HL-60 (cell line): Measurements from ENCODE around the gene DPP6.

ENCODE experiments used
- CTCF ChIP-seq: IDR thresholded peaks from one replicate; pipeline ENCODE4 v1.5.1; 2011; ENCODE audit warnings: low read length, control low read depth, inconsistent platforms; ENCODE audit not compliant: insufficient read depth
- POLR2AphosphoS5 ChIP-seq: IDR thresholded peaks from 2 replicates; pipeline ENCODE4 v1.6.1; 2012; ENCODE audit warnings: low read depth
- TF ChIP-seq, protein P1 (sequence below): IDR thresholded peaks from 2 replicates; pipeline ENCODE4 v1.6.1; 2012; ENCODE audit warnings: low read depth; ENCODE audit not compliant: insufficient replicate concordance

DNA sequence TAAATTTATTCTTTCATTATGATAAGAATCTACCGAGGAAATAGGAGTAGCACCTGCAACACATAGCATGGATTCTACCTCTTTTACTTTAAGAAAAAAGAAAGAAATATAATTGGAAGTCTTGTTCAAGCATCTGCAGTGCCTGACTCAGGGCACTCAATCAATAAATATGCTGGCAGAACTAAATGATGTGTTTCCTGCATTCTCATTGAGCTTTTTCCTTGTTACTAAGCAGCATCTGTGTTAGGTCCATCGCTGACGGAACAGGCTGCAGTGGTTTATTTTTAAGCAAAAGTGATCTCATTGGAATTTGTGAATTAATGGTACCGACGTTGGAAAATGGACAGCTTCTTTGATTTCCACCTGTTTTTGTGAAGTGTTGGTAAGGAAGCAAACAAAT is 417.5 kb downstream of the DPP6 start:
- TF ChIP-seq POLR2AphosphoS5 (no peak), CTCF (no peak)
- TF ChIP-seq, protein P1, sequence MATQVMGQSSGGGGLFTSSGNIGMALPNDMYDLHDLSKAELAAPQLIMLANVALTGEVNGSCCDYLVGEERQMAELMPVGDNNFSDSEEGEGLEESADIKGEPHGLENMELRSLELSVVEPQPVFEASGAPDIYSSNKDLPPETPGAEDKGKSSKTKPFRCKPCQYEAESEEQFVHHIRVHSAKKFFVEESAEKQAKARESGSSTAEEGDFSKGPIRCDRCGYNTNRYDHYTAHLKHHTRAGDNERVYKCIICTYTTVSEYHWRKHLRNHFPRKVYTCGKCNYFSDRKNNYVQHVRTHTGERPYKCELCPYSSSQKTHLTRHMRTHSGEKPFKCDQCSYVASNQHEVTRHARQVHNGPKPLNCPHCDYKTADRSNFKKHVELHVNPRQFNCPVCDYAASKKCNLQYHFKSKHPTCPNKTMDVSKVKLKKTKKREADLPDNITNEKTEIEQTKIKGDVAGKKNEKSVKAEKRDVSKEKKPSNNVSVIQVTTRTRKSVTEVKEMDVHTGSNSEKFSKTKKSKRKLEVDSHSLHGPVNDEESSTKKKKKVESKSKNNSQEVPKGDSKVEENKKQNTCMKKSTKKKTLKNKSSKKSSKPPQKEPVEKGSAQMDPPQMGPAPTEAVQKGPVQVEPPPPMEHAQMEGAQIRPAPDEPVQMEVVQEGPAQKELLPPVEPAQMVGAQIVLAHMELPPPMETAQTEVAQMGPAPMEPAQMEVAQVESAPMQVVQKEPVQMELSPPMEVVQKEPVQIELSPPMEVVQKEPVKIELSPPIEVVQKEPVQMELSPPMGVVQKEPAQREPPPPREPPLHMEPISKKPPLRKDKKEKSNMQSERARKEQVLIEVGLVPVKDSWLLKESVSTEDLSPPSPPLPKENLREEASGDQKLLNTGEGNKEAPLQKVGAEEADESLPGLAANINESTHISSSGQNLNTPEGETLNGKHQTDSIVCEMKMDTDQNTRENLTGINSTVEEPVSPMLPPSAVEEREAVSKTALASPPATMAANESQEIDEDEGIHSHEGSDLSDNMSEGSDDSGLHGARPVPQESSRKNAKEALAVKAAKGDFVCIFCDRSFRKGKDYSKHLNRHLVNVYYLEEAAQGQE, result no peak
